T-helper 2 cell (primary cell): Measurements from ENCODE around the gene WWTR1.

Experiments
- DNase-seq, 5 experiments: peaks; one replicate each; pipeline versions ENCODE4 v3.0.0 to v3.0.0-alpha.2; 2012 to 2022

WWTR1 gene

DNA sequence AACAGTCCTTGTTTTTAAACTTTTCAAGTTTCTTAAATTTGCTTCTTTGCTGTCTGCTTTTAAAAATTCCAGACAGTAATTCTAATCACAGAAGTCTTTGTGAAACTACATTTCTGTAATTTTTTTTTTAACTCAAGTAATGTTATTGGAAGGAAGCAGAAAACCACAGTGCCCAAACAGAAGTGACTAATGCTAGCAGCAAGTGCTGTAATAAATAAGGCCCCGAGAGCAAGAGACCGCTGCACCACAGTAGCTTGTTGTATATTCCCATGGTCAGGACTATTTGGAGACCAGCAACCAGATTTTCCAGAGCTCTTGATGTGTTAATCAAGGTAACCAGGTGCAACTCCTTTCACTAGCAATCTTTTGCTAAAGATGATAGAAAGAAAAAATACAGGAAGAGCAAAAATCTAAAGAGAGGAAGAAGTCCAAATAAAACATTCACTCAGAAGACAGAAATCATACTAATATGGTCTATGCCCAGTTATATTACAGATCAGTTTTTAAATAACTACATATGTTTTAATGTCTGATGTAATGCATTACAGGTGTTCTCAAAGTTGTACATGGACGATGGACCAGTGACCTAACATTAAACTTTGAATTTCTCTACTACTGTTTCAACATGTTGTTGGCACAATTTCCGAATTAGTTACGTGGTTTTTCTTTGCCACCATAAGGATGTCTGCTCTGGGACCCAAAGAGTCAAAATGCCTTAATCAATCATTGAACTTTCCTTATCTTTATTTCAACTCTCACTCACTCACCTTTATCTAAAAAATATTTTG lies 36.4 kb downstream of the WWTR1 start:
- peak in 1 of 5 experiments; percentile 82 for DNase-seq

DNA sequence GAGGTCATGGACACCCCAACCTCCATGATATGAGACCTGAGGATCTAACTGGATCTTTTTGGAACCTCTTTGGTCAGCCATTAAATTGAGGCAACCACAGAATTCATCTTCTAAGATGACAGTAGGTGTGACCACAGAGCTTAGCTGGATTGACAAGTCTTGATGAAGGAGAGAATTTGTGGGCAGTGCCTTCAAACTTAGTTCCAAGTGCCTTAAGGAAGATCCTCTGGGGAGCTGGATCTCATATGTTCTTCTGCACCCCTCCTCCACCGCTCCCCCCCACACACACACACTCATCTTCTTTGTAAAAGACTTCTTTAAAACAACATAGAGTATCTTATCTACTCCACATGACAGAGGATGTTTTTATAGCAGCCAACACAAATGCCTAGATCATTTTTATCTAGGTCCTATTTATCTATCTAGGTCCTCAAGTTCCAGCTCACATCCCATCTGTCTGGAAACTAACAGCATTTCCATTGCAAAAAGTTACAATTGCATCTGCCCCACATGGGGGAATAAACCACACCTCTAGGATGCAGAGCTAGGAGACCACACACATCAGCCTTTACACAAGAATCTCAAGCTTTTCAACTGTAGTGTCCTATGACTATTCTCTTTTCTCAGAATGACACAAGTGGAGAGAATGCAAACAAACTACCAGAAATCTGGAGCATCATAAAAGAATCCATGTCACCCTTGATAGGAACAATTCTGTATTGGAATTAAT lies 37.4 kb downstream of the WWTR1 start:
- peak in 1 of 5 experiments; percentile 82 for DNase-seq

GRCh38 chr3:149619136-149619535 lies 38.7 kb downstream of the WWTR1 start:
- no peak for DNase-seq

DNA sequence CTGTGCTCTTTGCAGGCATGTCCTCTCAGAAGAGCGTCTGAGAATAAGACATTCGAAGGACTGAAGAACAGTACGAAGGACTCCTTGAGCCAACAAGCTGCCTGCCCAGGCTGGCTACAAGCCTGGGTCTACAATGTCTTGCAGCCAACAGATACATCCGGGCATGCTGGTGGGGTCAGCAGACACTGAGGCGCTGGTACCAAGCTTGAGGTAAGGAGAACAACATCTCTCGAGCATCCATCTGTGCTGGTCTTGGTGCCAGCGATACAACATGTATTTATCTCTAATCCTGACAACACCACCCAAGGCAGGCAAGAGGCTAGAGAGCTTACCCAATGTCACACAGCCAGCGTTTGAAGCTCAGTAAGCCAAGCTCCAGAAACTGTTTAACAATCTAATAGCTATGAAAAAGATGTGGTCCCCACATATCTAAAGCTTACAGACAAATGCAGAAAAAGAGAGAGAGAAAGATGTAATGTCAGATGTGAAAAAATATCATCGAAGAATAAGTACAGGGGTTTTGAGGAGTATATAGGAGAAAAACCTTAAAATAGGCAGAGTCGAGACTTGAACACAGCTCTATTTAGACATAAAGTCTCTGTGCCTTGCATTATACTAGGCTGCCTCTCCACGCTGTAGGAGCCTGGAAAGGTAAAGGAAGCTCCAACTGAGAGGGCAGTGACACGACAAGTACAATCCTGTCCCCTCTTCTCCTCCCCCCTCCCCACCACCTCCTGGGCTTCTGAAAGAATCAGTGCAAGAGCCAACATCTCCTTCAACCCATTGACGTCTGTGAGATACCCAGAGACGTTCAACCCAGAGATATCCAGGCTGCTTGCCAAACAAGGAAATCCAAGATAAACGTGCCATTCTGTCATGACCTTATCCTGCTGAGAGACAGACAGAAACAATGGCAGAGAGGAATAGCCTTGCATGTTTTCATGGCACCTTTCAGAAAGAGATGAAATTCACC lies 39.4 kb downstream of the WWTR1 start:
- DNase-seq: no peak

GRCh38 chr3:149615731-149616221 lies 42.0 kb downstream of the WWTR1 start:
- DNase-seq: no peak

DNA sequence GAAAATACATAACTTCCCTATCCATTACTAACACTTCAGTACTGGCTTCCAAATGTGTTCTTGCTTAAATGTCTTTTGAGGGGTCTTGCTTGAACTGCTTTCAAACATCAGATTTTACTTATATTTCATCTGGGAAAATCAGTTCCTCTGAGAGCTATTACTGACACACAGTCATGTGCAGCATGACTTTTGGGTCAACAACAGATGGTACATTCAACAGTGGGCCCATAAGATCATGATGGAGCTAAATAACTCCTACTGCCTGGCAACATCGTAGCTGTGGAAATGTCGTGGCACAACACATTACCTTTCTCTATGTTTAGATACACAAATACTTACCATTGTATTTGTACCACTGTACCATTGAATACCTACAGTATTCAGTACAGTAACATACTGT lies 43.8 kb downstream of the WWTR1 start:
- no peak for DNase-seq

- DNase-seq: no peak
Observed at GRCh38 chr3:149612456-149612855, 45.4 kb downstream of the WWTR1 start.

- no peak for DNase-seq
Observed at GRCh38 chr3:149611149-149611548, 46.7 kb downstream of the WWTR1 start.

- no peak for DNase-seq
Observed at GRCh38 chr3:149610351-149611105, 47.3 kb downstream of the WWTR1 start.

GRCh38 chr3:149609595-149609994 lies 48.2 kb downstream of the WWTR1 start:
- DNase-seq: peak in 1 of 5 experiments; percentile 58

DNA sequence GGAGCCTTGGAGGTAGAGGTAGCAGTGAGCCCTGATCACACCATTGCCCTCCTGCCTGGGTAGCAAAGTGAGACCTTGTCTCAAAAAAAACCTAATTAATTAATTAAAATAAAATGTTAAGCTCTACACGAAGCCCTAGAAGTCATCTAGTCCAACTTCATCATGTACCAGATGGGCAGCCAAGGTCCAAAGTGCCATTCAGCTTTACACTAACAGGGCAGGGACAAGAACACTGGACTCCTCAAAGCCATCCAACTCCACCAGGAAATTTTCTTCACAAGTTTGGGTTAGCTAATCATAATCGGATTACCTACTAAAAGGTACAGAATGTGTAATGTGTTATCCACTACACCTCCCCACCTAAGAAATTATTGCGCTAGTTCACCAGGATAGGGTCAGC lies 48.8 kb downstream of the WWTR1 start:
- no peak for DNase-seq

- no peak for DNase-seq
Observed at GRCh38 chr3:149605902-149606301, 51.9 kb downstream of the WWTR1 start.

GRCh38 chr3:149604125-149604875 lies 53.5 kb downstream of the WWTR1 start:
- no peak for DNase-seq

- DNase-seq: no peak
Observed at GRCh38 chr3:149603126-149604074, 54.4 kb downstream of the WWTR1 start.

DNA sequence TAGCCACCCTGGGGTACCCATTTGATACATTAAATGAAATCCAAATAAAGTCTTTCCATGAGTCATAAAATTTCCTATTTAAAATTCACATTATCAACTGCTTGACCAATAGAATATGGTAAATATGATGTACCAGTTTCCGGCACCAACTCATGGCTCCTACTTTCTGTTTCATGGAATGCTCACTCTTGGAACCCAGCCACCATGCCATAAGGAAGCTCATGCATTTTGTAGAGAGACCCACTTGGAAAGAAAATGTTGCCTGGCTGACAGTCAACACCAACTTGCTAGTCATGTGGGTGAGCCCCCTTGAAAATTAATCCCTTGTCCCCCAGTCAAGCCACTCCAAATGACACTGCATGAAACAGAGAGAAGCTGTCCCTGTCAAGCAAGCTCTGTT lies 57.2 kb downstream of the WWTR1 start:
- DNase-seq: no peak

DNA sequence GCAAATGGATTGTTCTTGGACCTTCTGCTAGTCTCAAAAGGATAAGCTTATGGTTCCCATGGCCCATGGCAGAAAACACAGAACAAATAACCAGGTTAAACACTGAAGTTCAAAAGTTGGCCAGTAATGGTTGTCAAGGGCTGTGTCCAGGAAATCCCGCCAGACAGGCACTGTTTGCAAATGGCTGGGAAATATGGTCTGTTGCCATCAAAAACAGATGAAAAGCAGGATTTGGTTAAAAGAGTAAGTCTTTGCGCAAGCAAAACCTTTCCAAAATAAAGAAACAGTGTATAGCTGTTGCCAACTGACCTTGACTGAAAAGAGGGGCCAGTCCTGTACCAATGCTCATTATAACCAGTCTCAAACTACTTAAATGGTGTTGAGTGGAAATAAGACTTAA lies 58.6 kb downstream of the WWTR1 start:
- DNase-seq: no peak

DNA sequence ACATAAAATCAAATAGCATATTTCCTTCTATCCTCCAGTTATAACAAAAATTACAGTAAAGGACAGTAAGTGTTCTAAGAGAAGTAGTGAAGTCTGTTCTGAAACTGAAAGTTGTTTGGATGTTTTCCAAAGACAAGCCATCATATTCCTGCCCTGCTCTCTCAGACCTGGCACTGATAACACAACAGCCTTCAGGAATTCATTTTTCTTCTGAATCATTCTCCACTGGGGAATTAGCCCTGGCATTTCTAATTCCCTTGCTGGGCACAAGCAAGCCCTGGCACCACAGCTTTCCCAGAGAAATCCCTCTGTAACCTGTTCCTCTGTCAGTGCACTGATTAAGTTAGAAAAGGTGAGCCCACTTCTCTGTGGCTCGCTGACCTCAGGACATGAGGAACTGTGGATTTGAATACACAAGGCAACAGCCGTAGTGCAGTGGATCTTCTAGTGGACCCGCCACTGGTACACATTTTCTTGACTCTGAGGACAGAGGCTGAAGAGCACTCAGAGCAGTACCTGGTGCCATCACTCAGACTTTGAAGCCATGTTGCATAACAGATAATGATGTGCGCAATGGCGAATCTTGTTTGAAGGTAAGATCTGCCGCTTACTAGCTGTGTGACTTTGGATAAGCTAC lies 61.6 kb downstream of the WWTR1 start:
- DNase-seq: no peak

- no peak for DNase-seq
Observed at GRCh38 chr3:149593418-149594160, 64.2 kb downstream of the WWTR1 start.

- no peak for DNase-seq
Observed at GRCh38 chr3:149592758-149593240, 65.0 kb downstream of the WWTR1 start.
